ENCODE measurements around the gene IGSF9.

Gene IGSF9

GRCh38 chr1:159935719-159936272 lies 9.6 kb downstream of the IGSF9 start:
- TF ChIP-seq CTCF (IDR thresholded peaks at IDR 0.05; ENCODE audit: unreplicated experiment in 3 of 3), result no peak
- H3K36me3 Mint-ChIP-seq (ENCODE audit: low read depth), result peaks cover 38% of the 10 kb centered on the region
- H3K27ac Mint-ChIP-seq, result no peak overlapping the region
- H3K27me3 Mint-ChIP-seq (ENCODE audit: low read depth), result peaks cover 7% of the 10 kb centered on the region
- peaks cover 29% of the 10 kb centered on the region for H3K4me1 Mint-ChIP-seq
- H3K9me3 Mint-ChIP-seq, result no peaks in the 10 kb centered on the region
- H3K4me3 Mint-ChIP-seq, result no peak overlapping the region

DNA sequence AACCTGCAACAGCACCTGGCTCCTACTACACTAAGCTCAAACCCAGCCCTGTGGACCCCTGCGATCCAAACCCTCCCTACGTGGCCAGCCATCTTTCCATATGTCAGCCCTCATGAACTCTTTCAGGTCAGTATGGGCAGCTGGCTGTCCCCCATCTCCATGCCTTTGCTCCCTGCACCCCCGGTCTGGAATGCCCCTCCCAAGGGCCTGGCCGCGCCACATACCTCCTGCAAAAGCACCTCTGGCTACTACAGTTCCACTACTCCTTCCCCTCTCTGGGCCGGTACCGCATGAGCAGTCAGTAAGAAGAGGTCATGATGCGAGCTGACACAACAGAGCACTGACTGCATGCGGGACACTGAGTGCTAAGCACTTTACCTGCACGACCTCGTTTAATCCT lies 10.1 kb downstream of the IGSF9 start:
- TF ChIP-seq CTCF (IDR thresholded peaks at IDR 0.05; ENCODE audit: unreplicated experiment in 3 of 3), result no peak
- peaks cover 7% of the 10 kb centered on the region for H3K27me3 Mint-ChIP-seq (ENCODE audit: low read depth)
- no peak overlapping the region for H3K27ac Mint-ChIP-seq
- no peak overlapping the region for H3K4me3 Mint-ChIP-seq
- peaks cover 40% of the 10 kb centered on the region for H3K36me3 Mint-ChIP-seq (ENCODE audit: low read depth)
- H3K4me1 Mint-ChIP-seq, result peaks cover 24% of the 10 kb centered on the region
- H3K9me3 Mint-ChIP-seq, result no peaks in the 10 kb centered on the region

DNA sequence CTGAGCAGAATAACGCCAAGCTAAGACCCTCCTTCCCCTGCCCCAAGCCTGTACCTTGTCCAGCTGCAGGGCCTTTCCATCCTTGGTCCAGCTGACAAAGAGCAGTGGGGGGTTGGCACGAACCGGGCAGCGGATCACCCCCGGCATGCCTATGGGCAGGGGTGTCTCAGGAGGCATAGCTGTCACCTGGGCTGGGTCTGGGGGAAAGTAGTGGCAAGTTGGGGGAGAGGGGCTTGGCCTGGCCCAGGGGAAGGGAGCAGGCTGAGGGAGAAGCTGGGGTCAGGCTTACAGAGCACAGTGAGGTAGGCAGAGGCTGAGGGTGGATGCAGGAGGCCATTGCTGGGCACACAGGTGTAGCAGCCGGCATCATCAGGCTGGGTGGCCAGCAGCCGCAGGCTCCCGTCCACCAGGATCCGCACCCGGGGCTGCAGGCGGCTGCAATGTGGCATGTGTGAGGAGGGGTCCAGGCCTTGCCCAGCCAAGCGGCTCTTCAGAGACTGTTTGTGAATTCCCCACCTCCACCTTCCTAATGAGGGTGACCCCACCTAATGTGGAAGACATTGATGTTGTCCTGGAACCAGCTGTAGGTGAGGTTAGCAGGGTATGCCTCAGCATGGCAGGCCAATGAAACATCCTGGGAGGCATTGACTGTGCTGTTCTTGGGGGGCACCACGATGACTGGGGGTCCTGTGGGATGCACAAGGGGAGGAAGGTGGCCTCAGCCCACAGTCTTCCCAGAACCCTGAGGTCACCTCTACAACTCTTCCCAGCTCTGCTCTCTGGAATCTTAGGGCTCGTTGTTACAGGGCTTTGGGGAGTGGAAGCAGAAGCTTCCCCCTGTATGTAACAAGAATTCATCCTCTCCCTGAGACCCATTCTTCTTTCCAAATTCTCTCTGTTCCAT lies 11.0 kb downstream of the IGSF9 start:
- peaks cover 4% of the 10 kb centered on the region for H3K27me3 Mint-ChIP-seq (ENCODE audit: low read depth)
- H3K36me3 Mint-ChIP-seq (ENCODE audit: low read depth), result peaks cover 40% of the 10 kb centered on the region
- H3K9me3 Mint-ChIP-seq, result no peaks in the 10 kb centered on the region
- H3K4me1 Mint-ChIP-seq, result peaks cover 22% of the 10 kb centered on the region
- no peak for TF ChIP-seq CTCF (IDR thresholded peaks at IDR 0.05; ENCODE audit: unreplicated experiment in 3 of 3)
- no peak overlapping the region for H3K27ac Mint-ChIP-seq
- H3K4me3 Mint-ChIP-seq, result no peak overlapping the region

DNA sequence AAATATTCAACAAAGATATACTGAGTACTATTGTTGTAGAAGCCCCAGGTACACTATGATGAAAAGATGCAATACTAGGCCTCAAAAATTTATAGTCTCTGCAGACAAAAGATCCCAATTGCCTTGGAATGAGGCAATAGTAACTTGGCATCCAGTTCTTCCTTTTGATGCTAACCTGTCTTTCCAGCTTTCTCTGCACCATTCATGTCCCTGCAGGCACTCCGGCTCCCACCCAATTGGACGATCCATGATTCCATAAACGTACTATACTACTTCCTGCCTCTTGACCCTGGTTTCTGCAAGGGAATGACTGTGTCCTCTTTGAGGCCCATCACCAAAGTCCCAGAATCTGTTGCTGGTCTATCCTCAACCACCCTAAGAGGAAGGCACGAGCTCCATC lies 12.1 kb downstream of the IGSF9 start:
- peaks cover 4% of the 10 kb centered on the region for H3K27me3 Mint-ChIP-seq (ENCODE audit: low read depth)
- H3K9me3 Mint-ChIP-seq, result no peaks in the 10 kb centered on the region
- TF ChIP-seq CTCF (IDR thresholded peaks at IDR 0.05; ENCODE audit: unreplicated experiment in 3 of 3), result no peak
- H3K4me1 Mint-ChIP-seq, result peaks cover 21% of the 10 kb centered on the region
- no peak overlapping the region for H3K27ac Mint-ChIP-seq
- no peak overlapping the region for H3K4me3 Mint-ChIP-seq
- peaks cover 40% of the 10 kb centered on the region for H3K36me3 Mint-ChIP-seq (ENCODE audit: low read depth)

GRCh38 chr1:159932296-159933285 lies 12.8 kb downstream of the IGSF9 start:
- no peak for TF ChIP-seq CTCF (IDR thresholded peaks at IDR 0.05; ENCODE audit: unreplicated experiment in 3 of 3)
- H3K4me1 Mint-ChIP-seq, result peaks cover 13% of the 10 kb centered on the region
- H3K36me3 Mint-ChIP-seq (ENCODE audit: low read depth), result peaks cover 40% of the 10 kb centered on the region
- H3K4me3 Mint-ChIP-seq, result no peak overlapping the region
- H3K27me3 Mint-ChIP-seq (ENCODE audit: low read depth), result peaks cover 4% of the 10 kb centered on the region
- no peaks in the 10 kb centered on the region for H3K9me3 Mint-ChIP-seq
- H3K27ac Mint-ChIP-seq, result no peak overlapping the region

All from nephron (organoid).